IMR-90 (cell line): ENCODE data around the gene CAAP1.

Experiments
- BHLHE40 ChIP-seq: fragments of 150-350 bp; IDR thresholded peaks from 2 replicates; pipeline ENCODE4 v1.6.1; 2016; ENCODE audit warnings: mild to moderate bottlenecking, low read depth, low read length
- CEBPB ChIP-seq: IDR thresholded peaks from 2 replicates; pipeline ENCODE4 v1.6.1; 2012; ENCODE audit warnings: low read depth, low read length, improper control_type of control experiment
- CTCF ChIP-seq: conservative IDR thresholded peaks from 2 replicates; pipeline ENCODE4 v1.5.1; 2012; ENCODE audit warnings: mild to moderate bottlenecking, low read depth, low read length, improper control_type of control experiment
- FOS ChIP-seq: fragments of 150-350 bp; IDR thresholded peaks from 2 replicates; pipeline ENCODE4 v1.6.1; 2016; ENCODE audit warnings: low read depth, low read length
- MAZ ChIP-seq: IDR thresholded peaks from 2 replicates; pipeline ENCODE4 v1.6.1; 2012; ENCODE audit warnings: low read depth, mild to moderate bottlenecking, low read length, improper control_type of control experiment, moderate library complexity, borderline replicate concordance
- POLR2A ChIP-seq: IDR thresholded peaks from 2 replicates; pipeline ENCODE4 v1.6.1; 2012; ENCODE audit warnings: mild to moderate bottlenecking, low read depth, low read length
- RAD21 ChIP-seq: IDR thresholded peaks from 2 replicates; pipeline ENCODE4 v1.6.1; 2012; ENCODE audit warnings: low read length, improper control_type of control experiment
- RCOR1 ChIP-seq: IDR thresholded peaks from 2 replicates; pipeline ENCODE4 v1.6.1; 2012; ENCODE audit warnings: mild to moderate bottlenecking, low read length, improper control_type of control experiment; ENCODE audit not compliant: insufficient replicate concordance
- RFX5 ChIP-seq: IDR thresholded peaks from 2 replicates; pipeline ENCODE4 v1.8.0; 2012; ENCODE audit warnings: low read depth, mild to moderate bottlenecking, low read length, moderate library complexity

GRCh38 chr9:26928902-26929495, 36.4 kb upstream of the CAAP1 start:
- TF ChIP-seq CTCF (no peak), RFX5 (no peak), POLR2A (no peak), MAZ (no peak), RAD21 (no peak), RCOR1 (no peak), CEBPB (no peak), FOS (no peak), BHLHE40 (no peak)
